Measurements from ENCODE around the gene DTX1.
"Not testable (repeated sequence)": the region's sequence is repeated elsewhere in the genome, so short reads cannot be mapped to it uniquely, and the experiment has no call there.

The DTX1 gene

DNA sequence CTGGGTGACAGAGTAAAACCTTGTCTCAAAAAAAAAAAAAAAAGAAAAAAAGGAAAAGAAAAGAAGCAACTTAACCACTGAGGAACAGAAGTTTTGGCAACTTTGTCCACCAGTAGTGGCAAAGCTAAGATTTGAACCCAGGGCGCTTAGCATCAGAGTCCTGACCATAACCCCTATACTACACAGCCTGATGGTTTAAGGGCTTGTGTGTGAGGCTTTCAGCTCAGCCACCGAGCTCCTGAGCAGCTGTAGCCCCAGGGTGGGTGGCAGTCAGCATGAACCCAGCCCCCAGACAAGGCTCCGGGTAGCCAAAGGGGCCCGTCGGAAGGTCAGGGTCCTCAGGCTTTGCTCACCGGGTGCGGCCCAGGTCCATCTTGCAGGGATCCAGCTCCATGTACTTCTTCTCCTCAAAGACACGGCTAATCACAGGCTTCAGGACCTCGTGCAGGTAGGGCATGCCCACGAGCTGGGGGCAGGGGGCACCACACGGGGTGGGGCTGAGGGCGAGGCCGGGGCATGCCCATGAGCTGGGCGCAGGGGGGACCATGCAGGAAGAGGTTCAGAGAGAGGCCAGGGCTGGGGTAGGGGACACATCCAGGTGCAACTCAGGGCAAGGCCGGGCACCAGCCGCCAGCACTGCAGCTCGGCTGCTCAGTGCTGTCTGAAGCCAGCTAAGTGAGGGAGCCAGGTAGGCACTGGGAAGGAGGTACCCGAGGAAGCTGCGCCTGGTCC, 58.1 kb downstream of the DTX1 start:
- no peak for DNase-seq (ENCODE audit: low read depth in 2 of 2)

DNA sequence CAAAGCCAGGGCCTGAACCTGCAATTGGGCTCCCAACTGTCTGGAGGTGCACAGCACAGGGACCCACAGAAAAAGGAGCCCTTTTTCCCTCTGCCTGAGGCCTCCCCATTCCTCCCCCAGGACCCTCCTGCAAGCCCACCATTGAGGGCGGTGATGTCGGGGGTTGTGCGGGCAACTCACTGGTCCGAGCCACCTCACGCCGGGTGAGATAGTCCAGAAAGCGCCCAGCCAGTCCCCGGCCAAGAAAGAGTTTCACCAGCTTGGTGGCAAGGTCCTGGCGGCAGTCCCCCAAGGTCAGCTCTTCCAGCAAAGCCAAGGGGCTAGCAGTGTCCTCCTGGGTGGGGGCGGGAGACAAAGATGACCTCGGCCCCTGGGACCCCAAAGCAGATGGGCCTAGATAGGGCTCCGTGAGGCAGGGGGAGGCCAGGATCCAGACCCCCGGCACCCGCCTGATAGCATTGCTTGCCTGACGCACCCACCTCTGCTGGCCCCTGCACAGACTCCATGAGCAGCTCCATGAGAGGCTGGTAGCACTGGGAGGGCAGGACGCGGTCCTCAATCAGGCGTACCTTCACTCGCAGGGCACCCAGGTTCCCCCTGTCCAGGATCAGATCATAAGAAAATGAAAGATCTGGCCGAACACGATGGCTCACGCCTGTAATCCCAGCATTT, 59.1 kb downstream of the DTX1 start:
- no peak for DNase-seq (ENCODE audit: low read depth in 2 of 2)

DNA sequence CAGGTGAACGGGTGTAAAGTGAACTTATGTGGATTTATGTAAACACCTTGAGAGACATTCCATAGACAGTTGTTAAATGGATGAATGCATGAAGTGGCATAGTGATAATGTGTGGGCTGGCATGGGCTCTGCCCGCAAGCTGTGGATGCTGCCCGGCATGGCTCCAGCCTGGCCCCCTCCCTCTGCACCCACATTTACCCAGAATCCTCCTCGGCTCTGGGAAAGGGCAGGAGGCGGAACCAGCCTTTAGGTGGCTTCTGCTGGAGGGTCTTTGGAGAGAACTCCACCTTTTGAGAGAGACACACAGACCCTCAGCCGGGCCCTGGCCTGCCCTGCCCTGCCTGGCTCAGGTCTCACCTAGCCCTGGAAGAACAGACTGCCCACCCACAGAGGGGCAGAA, 60.3 kb downstream of the DTX1 start:
- DNase-seq (ENCODE audit: low read depth in 2 of 2) = no peak

GRCh38 chr12:113117684-113118083, 61.2 kb downstream of the DTX1 start:
- not testable (repeated sequence) for DNase-seq (ENCODE audit: low read depth in 2 of 2)

- no peak for DNase-seq (ENCODE audit: low read depth in 2 of 2)
Observed at GRCh38 chr12:113118142-113118541, 61.6 kb downstream of the DTX1 start.

GRCh38 chr12:113119980-113120669, 63.6 kb downstream of the DTX1 start:
- no peak for DNase-seq (ENCODE audit: low read depth in 2 of 2)

DNA sequence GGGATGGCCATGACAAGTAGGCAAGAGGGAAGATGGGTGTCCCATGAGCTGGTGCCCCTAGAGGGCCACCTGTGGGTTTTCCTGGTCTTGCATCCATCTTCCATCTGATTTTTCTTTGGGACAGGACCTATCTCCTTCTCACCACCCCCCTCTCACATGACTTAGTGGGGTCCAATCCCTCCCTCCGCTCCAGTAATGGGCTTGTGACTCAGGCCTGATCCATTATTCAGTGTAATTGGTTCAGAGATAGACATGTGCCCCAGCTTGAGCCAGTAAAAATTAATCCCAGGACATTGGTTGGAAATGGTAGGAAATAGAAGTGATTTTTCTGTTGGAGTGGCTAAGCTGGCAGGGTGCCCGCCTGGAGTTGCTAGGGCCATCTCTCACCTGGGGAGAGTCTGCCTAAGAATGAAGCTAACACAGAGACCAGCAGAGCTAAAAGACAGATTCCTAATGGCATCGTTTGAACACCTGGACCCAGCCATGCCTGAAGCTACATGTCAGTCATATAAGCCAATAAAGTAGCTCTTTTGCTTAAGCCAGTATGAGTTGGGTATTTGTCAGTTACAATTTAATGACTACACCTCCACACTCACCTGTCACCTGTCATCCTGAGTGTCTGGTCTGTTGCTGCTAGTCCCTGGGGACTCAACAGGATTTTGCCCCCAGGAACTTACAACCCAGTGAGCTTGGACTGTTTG, 64.3 kb downstream of the DTX1 start:
- no peak for DNase-seq (ENCODE audit: low read depth in 2 of 2)

GRCh38 chr12:113127791-113128199, 71.3 kb downstream of the DTX1 start:
- no peak for DNase-seq (ENCODE audit: low read depth in 2 of 2)

- no peak for DNase-seq (ENCODE audit: low read depth in 2 of 2)
Observed at GRCh38 chr12:113128802-113129663, 72.5 kb downstream of the DTX1 start.

DNA sequence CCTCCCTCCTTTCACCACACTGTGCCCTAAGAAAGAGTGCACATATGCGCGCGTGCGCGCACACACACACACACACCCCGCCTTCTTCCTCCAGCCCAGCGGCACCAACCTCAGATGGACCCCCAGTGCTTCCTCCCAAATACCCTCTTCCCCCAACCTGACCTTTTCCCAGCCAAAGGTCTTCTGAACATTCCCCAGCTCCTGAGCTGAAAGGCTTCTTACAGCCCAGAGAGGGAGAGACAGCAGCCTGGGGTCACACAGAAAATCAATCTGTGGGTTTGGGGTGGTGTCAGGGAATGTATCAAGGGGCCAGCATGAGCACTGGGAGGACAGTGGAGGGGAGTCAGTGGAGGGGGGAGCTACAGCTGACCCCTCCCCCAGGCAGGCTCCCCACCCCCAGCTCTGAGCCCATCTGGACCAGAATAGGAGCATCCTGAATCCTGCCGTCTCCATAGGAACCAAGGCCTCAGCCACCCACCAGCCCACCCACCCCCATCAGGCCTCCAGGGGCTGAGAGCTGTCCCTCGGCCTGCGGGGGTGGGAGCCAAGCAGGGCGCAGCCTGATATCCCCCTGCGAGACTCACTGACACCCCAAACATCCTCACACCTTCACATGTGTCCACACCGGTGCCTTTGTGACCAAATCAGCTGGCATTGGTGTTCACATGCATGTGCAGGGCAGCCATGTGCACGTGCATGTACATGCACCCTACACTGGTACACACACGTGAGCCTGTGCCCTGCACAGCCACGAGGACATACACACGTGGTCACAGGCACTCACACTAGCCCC, 73.3 kb downstream of the DTX1 start:
- DNase-seq (ENCODE audit: low read depth in 2 of 2) = no peak

GRCh38 chr12:113130457-113131135, 74.1 kb downstream of the DTX1 start:
- DNase-seq (ENCODE audit: low read depth in 2 of 2) = no peak

DNA sequence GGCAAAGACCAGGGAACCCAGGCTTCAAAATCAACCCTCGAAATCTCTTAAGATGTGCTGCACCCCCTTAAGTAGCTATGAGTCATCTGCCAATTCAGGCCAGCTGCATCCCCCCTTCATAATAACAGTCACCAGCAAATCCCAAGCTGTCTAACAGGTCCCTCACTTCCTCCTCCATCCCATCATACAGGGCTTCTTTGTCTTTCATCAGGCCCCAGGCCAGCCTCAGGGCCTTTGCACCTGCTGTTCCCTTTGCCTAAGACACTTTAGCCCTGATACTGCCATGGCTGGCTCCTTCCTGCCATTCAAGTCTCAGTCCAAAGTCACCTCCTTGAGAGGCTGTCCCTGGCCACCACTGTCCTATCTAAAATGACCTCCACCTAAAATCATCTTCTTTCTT, 75.0 kb downstream of the DTX1 start:
- DNase-seq (ENCODE audit: low read depth in 2 of 2) = no peak

GRCh38 chr12:113133036-113133435, 76.5 kb downstream of the DTX1 start:
- no peak for DNase-seq (ENCODE audit: low read depth in 2 of 2)

GRCh38 chr12:113133666-113134065, 77.1 kb downstream of the DTX1 start:
- DNase-seq (ENCODE audit: low read depth in 2 of 2) = no peak

DNA sequence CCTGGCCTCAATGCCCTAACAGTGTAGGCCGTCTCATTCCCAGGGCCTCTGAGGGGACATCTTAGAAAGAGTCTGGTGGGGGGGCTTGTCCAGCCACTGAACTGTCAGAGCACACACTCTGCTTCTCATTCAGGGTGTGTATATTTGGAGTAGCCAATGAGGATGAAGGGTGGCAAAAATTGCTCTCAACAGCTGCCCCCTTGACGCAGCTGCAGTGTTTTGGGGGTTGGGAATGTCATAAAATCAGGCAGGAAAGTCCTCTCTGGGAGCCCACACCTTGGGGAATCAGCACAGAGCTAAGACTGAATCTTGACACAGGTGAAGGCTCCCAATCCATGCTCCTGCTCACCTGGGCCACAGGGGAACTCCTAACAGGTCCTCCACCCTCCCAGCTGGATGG, 77.5 kb downstream of the DTX1 start:
- no peak for DNase-seq (ENCODE audit: low read depth in 2 of 2)

DNA sequence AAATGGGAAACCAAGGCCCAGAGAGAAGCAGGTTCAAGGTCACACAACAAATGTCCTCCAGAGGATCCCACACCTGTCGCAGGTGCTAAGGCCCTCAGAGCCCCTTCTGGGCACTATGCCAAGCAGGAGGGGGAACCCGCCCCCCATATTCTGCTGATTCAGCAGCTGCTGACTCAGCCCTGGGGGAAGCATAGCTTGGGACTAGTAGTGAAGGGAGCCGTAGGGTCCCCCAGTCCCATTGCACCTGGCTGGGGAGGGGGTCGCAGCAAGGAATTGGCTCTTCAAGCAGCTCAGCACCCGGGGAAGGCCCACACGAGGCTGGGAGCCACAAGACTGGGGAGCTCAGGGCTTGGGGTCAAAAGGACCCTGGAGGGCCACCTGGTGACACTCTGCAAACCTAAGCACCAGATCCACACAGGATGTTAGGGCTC, 78.0 kb downstream of the DTX1 start:
- no peak for DNase-seq (ENCODE audit: low read depth in 2 of 2)

DNA sequence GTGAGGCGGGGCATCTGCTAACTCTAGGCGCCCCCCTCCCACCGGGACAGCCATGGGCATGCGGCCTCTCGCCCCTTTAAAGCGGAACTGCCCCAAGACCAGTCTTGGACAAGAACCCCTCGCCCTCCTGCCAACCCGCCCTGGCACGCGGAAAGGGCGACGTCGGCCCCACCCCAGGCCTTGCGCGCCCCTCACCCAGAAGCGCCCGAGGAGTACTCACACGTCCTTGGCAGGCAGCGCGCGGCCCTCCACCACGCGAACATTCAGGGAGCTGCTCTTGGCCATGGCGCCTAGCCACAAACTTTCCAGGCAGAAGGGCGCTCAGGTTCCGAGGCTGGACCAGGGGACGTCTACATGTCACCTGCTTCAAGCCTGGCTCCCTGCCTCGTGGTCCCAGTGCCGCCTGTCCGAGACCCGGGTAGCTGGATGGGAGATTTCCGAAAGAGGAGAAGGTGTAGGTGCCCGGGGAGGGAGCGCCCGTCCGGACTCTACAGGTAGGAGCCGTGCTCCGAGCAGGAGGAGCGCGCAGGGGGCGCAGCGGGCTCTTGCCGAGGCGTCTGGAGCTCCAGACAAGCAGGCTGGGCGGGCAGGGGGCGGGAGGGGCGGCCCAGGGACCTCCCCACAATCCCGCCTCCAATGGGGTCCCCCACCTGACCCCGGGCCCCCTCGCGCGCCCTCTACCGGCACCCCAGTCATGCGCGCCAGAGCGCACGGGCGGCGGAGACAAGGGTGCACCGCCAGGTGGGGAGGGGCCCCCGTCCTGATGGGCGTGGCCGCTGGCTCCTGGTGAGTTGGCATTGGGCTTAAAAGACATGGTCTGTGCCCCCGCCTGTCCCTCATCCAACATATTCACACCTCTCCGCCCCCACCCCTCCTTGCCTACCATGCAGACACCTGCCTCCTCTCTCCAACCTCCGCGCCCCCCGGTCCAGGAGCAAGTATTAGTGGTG, 78.9 kb downstream of the DTX1 start, which contains the start of gene RASAL1:
Gene RASAL1, minus strand, starts transcription at position 584 of the 950 bp plus-strand sequence. Its CDS starts 299 bp downstream, at position 285.
- peak; percentile 38 to 45 for DNase-seq (ENCODE audit: low read depth in 2 of 2)

Measured in activated CD8-positive, alpha-beta memory T cell treated with anti-CD3 and anti-CD28 coated beads for 4 hours (primary cell).